NCI-H2171 treated with DMSO at 0.1 percent for 48 hours (cell line): Measurements from ENCODE around the gene WDR89.
A peak's percentile ranks its signal among the peaks of the same experiment; 100 is the strongest.
"Not testable (repeated sequence)": the region's sequence is repeated elsewhere in the genome, so short reads cannot be mapped to it uniquely, and the experiment has no call there.

Experiments used
- DNase-seq: peaks from one replicate; lab custom pipeline; 2025; lab: John Stamatoyannopoulos, UW

WDR89 gene

DNA sequence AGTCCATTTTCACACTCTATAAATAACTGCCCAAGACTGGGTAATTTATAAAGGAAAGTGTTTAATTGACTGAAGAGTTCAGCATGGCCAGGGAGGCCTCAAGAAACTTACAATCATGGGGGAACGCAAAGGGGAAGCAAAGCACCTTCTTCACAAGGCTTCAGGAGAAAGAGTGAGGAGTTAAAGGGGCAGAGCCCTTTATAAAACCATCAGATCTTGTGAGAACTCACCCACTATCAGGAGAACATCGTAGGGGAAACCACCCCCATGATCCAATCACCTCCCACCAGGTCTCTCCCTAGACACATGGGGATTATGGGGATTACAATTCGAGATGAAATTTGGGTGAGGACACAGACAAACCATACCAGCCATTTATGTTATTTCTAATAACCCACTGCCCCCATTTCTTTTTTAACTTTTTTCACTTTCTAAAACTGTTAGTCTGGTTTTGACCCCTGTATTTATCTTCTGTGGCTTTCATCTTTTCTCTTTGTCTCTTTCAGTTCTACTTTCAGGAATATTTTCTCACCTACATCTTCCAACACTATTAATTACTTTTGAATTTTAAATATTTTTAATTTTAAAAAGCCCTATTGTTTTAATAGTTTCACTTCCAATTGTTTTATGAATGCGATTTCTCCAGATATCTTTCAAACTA lies 44.5 kb downstream of the WDR89 start:
- no peak for DNase-seq

GRCh38 chr14:63594455-63595372 lies 47.0 kb downstream of the WDR89 start:
- no peak for DNase-seq

DNA sequence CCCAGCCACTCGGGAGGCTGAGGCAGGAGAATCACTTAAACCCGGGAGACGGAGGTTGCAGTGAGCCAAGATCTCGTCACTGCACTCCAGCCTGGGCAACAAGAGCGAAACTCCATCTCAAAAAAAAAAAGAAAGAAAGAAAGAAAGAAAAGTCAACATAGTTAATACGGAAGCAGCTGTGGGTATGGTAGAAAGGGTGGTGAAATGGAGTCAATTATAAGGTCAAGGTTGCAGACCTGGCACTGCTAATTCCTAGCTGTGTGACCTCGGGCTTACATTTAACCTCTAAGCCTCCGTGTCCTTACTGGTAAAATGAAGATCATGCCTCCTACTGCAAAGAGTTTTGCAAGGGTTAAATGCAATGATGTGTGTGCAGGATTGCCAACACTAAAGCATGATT lies 58.6 kb downstream of the WDR89 start:
- not testable (repeated sequence) for DNase-seq

DNA sequence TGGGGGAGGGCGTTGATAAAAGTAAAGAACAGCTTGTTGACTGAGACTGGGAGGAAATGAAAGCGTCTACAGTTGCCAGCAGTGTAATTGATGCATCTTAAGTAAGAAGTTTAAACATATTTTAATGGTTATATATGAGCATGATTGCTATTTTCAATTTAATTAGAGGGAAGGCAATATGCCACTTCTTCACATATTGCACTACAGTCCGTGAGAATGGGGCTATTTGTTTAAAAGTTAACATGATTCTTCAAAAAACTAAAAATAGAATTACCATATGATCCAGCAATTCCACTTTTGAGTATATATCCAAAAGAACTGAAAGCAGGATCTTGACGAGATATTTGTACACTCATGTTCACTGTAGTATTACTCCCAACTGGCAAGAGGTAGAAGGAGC lies 60.2 kb downstream of the WDR89 start:
- DNase-seq = no peak

DNA sequence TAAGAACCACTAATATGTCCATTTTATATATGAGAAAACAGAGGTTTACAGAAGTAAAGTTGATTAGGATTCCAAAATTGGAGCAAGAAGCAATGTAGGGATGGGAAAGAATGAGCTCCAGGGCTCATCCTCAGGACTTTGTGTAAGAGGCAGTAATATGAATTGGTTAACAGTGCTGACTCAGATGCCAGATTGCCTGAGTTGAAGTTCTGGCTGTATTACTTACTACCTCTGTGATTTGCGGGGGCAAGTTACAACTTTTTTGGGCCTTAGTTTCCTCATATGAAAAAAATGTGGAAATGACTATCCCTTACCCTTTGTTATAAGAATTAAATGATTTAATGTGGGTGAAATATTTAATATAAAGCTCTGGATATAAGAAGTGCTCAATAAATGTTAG lies 63.4 kb downstream of the WDR89 start:
- no peak for DNase-seq

DNA sequence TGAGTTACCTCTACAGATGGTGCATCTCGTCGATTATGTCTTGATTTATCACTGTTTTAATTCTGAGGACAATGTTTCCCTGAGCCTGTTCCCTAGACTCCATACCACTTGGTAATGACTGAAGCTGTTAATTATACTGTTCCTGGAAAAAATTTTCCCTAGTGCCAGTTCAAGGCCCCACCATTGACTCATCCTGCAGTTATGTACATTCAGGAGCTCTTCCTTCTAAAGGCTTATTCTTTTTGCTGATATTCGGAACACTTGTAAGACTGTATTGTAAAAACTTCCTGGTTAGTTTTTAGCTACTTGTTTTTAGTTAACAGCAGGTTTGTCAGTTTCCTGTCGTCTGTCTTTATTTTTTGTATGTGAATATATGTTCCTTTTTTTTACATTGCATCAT lies 68.1 kb downstream of the WDR89 start:
- no peak for DNase-seq

DNA sequence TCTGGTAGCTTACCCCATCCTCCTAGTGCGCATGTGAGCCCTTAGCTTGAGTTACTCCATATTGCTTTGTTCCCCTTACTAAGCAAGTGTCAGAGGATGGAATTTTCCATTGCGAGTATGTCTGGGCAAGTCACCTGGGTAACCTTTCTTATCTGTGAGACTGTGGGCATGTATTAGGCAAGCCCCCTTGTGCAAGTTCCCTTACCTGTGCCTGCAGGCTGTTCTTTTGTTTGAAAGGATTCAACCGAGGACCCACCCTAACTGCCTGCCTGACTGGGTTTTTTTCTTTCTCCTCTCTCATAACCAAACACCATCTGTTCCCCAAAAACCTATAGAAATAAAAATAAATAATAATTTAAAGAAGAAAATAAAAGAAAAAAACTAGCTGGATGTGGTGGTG lies 76.2 kb downstream of the WDR89 start:
- peak; percentile 33 for DNase-seq

GRCh38 chr14:63564318-63564717 lies 77.4 kb downstream of the WDR89 start:
- no peak for DNase-seq

GRCh38 chr14:63563370-63564026 lies 78.2 kb downstream of the WDR89 start:
- DNase-seq = no peak

DNA sequence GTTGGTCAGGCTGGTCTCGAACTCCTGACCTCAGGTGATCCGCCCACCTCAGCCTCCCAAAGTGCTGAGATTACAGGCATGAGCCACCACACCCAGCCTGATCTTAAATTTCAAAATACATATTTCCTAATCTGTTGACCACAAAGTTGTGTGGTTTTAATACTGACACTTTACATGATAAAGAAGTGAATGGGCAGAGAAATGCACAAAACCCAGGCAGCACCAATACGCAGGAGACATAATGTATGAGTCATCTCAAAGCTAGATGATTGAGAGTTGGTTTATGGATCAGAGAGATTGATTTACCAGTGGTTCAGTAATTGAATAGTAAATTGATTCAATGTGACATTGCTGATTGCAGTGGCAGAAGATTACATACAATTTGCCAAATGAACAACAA lies 79.3 kb downstream of the WDR89 start:
- no peak for DNase-seq

- no peak for DNase-seq
Measured at GRCh38 chr14:63555572-63555971, 86.1 kb downstream of the WDR89 start.

GRCh38 chr14:63551332-63551731 lies 90.3 kb downstream of the WDR89 start:
- DNase-seq = no peak

- DNase-seq = no peak
Measured at GRCh38 chr14:63547798-63548335, 93.8 kb downstream of the WDR89 start.
